Panc1 (cell line): ENCODE results near the gene CFHR3. TPM values are rescaled to one million over a fixed set of nuclear protein-coding genes. Genes with fewer than 3 reads are reported as not detected.

Source experiments
- ATAC-seq: fragments of 200-7000 bp; cut with Tn5 transposase; 2 replicates; pipeline ENCODE4 v1.9.1; 2020; ENCODE audit warnings: mild to moderate bottlenecking, moderate library complexity
- Bru-seq: library from RNA; stranded (reverse); fragments of 400-500 nt; gene quantifications from one replicate; lab custom pipeline; 2021; lab: Mats Ljungman, UMichigan
- BruChase-seq, 2 experiments: library from RNA; stranded (reverse); fragments of 400-500 nt; gene quantifications; one replicate each; lab custom pipeline; 2021; lab: Mats Ljungman, UMichigan
- BruUV-seq: library from RNA; stranded (reverse); fragments of 400-500 nt; replicated peaks from 2 replicates; lab custom pipeline; 2021; lab: Mats Ljungman, UMichigan
- CTCF ChIA-PET: fragments of 300-600 bp; sonication (Branson Sonifier 250); formaldehyde crosslinking; loops from one replicate; lab custom pipeline; 2022; ENCODE audit warnings: antibody characterized with exemption; lab: Charles Lee
- POLR2A ChIA-PET: fragments of 300-600 bp; sonication (Branson Sonifier 250); formaldehyde crosslinking; loops from one replicate; lab custom pipeline; 2022; ENCODE audit warnings: antibody characterized with exemption; lab: Charles Lee
- DNase-seq: peaks from one replicate; pipeline ENCODE4 v3.0.0-alpha.2; 2010; ENCODE audit warnings: low read depth, low spot score
- H3K27ac ChIP-seq: 2 replicates; pipeline ENCODE4 v1.5.1; 2011; ENCODE audit warnings: mild to moderate bottlenecking, low read length, inconsistent platforms
- H3K27me3 ChIP-seq: fragments of 200-500 bp; sonication (Bioruptor generic); 2 replicates; pipeline ENCODE4 v1.6.0; 2014; ENCODE audit warnings: low read length, inconsistent platforms; ENCODE audit not compliant: control insufficient read depth, insufficient read depth
- H3K36me3 ChIP-seq: fragments of 200-500 bp; sonication (Bioruptor generic); 2 replicates; pipeline ENCODE4 v1.5.1; 2014; ENCODE audit warnings: inconsistent platforms, mild to moderate bottlenecking, low read length, moderate library complexity; ENCODE audit not compliant: control insufficient read depth, insufficient read depth
- H3K4me1 ChIP-seq: 2 replicates; pipeline ENCODE4 v1.5.1; 2011; ENCODE audit warnings: inconsistent platforms, mild to moderate bottlenecking, low read length, moderate library complexity; ENCODE audit not compliant: control insufficient read depth, insufficient read depth
- H3K4me3 ChIP-seq, 2 experiments: 2 replicates each; pipeline ENCODE4 v1.5.1; 2011 to 2012; ENCODE audit warnings: low read depth in 2 of 2, low read length in 2 of 2, mild to moderate bottlenecking in 2 of 2, inconsistent platforms in 1 of 2, moderate library complexity in 1 of 2
- H3K9me3 ChIP-seq: fragments of 200-500 bp; sonication (Bioruptor generic); 2 replicates; pipeline ENCODE4 v1.5.1; 2014; ENCODE audit warnings: low read depth, mild to moderate bottlenecking, inconsistent platforms, low read length, moderate library complexity; ENCODE audit not compliant: control insufficient read depth, insufficient read depth
- POLR2AphosphoS5 ChIP-seq: IDR thresholded peaks from 2 replicates; pipeline ENCODE4 v1.6.1; 2012; ENCODE audit warnings: mild to moderate bottlenecking, low read depth, low read length, moderate library complexity
- SIN3A ChIP-seq: IDR thresholded peaks from 2 replicates; pipeline ENCODE4 v1.6.1; 2012; ENCODE audit warnings: low read depth, mild to moderate bottlenecking, low read length, moderate library complexity, borderline replicate concordance; ENCODE audit not compliant: insufficient read depth
- TCF7L2 ChIP-seq: IDR thresholded peaks from 2 replicates; pipeline ENCODE4 v1.6.1; 2011; ENCODE audit warnings: mild to moderate bottlenecking, low read depth, low read length, inconsistent platforms
- in situ Hi-C: cut with HindIII; loops from 2 replicates; pipeline ENCODE4 v1.10.0; 2016; ENCODE audit warnings: low sequenced_read_pairs, low pct_unique_long_range_greater_than_20kb
- intact Hi-C: fragments of 100-400 bp; cut with micrococcal nuclease; formaldehyde crosslinking; loops from one replicate; pipeline ENCODE4 v1.10.0; 2022; ENCODE audit not compliant: unreplicated experiment
- long read RNA-seq: library from polyadenylated mRNA; unstranded; transcript quantifications from one replicate; pipeline ENCODE4 v2.0.0, GENCODE V29; 2021; ENCODE audit not compliant: unreplicated experiment
- polyA plus RNA-seq: library from polyadenylated mRNA; unstranded; fragments of >200 nt; gene quantifications from one replicate; pipeline ENCODE4 v1.2.1, GENCODE V29; 2012; ENCODE audit warnings: missing spikeins; ENCODE audit not compliant: insufficient read length
- total RNA-seq: library from RNA; stranded (reverse); gene quantifications from one replicate; pipeline ENCODE4 v1.2.1, GENCODE V29; 2021; ENCODE audit not compliant: unreplicated experiment
- TF ChIP-seq, protein P1 (sequence below): fragments of 450-650 bp; IDR thresholded peaks from 2 replicates; pipeline ENCODE4 v1.5.1; 2017; ENCODE audit warnings: mild to moderate bottlenecking
- TF ChIP-seq, protein P2 (sequence below), 2 experiments: IDR thresholded peaks; 2 replicates each; pipeline ENCODE4 v1.6.1; 2011 to 2012; ENCODE audit warnings: low read depth in 2 of 2, control low read depth in 1 of 2, low read length in 1 of 2, mild to moderate bottlenecking in 1 of 2, moderate library complexity in 1 of 2; ENCODE audit not compliant: insufficient read depth in 1 of 2

Gene CFHR3
- total RNA-seq (not detected), Bru-seq, nascent RNA (percentile 8 among the genes with signal in this experiment), BruChase-seq, experiment 1, labeled RNA remaining after a 2-hour chase (percentile 5 among the genes with signal in this experiment), BruChase-seq, experiment 2, labeled RNA remaining after a 6-hour chase (percentile 5 among the genes with signal in this experiment)
- not detected for polyA plus RNA-seq
- long read RNA-seq, result 0 reads

DNA sequence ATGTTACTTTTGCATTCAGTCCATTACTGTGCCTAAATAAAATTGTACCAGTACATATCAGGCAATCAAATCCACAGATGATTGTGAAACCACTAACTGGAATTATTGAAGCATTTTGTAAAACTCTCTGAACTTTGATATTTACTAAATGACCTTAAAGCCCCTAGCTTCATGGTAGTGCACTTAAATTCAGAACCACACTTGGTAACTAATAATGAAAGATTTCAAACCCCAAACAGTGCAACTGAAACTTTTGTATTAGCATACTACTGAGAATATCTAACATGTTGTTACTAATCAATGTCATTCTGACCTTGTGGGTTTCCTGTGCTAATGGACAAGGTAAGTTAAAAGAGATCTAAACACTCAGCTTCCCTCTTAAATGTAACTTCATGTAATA lies at the start of gene CFHR3:
TSS of gene CFHR3 (plus strand) at position 238 of the 400 bp plus-strand sequence. CDS start at position 285, 47 bp downstream.
- intact Hi-C loops, result no loop called here
- no peak within 1 kb of the TSS for H3K27ac ChIP-seq
- no peak for ATAC-seq
- H3K36me3 ChIP-seq, result no peaks in the 10 kb centered on the region
- TF ChIP-seq POLR2AphosphoS5 (no peak), TCF7L2 (no peak), SIN3A (no peak)
- TF ChIP-seq, protein P1, sequence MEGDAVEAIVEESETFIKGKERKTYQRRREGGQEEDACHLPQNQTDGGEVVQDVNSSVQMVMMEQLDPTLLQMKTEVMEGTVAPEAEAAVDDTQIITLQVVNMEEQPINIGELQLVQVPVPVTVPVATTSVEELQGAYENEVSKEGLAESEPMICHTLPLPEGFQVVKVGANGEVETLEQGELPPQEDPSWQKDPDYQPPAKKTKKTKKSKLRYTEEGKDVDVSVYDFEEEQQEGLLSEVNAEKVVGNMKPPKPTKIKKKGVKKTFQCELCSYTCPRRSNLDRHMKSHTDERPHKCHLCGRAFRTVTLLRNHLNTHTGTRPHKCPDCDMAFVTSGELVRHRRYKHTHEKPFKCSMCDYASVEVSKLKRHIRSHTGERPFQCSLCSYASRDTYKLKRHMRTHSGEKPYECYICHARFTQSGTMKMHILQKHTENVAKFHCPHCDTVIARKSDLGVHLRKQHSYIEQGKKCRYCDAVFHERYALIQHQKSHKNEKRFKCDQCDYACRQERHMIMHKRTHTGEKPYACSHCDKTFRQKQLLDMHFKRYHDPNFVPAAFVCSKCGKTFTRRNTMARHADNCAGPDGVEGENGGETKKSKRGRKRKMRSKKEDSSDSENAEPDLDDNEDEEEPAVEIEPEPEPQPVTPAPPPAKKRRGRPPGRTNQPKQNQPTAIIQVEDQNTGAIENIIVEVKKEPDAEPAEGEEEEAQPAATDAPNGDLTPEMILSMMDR, result no peak
- TF ChIP-seq, protein P2, sequence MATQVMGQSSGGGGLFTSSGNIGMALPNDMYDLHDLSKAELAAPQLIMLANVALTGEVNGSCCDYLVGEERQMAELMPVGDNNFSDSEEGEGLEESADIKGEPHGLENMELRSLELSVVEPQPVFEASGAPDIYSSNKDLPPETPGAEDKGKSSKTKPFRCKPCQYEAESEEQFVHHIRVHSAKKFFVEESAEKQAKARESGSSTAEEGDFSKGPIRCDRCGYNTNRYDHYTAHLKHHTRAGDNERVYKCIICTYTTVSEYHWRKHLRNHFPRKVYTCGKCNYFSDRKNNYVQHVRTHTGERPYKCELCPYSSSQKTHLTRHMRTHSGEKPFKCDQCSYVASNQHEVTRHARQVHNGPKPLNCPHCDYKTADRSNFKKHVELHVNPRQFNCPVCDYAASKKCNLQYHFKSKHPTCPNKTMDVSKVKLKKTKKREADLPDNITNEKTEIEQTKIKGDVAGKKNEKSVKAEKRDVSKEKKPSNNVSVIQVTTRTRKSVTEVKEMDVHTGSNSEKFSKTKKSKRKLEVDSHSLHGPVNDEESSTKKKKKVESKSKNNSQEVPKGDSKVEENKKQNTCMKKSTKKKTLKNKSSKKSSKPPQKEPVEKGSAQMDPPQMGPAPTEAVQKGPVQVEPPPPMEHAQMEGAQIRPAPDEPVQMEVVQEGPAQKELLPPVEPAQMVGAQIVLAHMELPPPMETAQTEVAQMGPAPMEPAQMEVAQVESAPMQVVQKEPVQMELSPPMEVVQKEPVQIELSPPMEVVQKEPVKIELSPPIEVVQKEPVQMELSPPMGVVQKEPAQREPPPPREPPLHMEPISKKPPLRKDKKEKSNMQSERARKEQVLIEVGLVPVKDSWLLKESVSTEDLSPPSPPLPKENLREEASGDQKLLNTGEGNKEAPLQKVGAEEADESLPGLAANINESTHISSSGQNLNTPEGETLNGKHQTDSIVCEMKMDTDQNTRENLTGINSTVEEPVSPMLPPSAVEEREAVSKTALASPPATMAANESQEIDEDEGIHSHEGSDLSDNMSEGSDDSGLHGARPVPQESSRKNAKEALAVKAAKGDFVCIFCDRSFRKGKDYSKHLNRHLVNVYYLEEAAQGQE (IDR thresholded peaks at IDR 0.05; ENCODE audit: insufficient read depth in 1 of 2, low read depth in 2 of 2, low read length in 1 of 2), result no peak
- no peak within 1 kb of the TSS for H3K4me3 ChIP-seq
- ChIA-PET CTCF (no interaction called here), POLR2A (no interaction called here)
- no peaks in the 10 kb centered on the region for H3K27me3 ChIP-seq
- no peaks in the 10 kb centered on the region for H3K4me1 ChIP-seq
- H3K9me3 ChIP-seq, result no peaks in the 10 kb centered on the region
- DNase-seq, result no peak
- in situ Hi-C loops, result no loop called here
- no TSS peak for BruUV-seq

DNA sequence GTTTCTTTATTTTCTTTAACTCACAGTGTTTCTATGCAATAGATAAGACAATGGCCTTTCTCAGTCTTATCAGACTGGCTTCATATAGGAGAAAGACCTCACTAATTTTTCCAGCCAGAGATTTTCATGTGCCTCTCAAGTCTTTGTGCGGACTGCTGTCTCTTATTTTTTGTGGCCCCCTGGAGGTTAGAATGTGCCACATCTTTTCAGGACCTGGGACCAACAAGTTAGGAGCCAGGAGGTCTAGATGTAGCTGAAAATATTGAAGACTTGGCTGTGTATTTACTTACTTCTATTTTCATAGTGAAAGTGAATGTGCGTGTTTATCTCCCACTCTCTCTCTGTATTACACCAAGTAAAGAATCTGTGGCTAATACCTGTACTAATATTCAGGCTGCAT lies 42.1 kb upstream of the CFHR3 start:
- CTCF ChIA-PET, result no interaction called here

More for the DNA sequence above, 42.1 kb upstream of the CFHR3 start:
- Histone ChIP-seq H3K36me3 (no peaks in the 10 kb centered on the region), H3K4me1 (no peaks in the 10 kb centered on the region), H3K9me3 (peaks cover 2% of the 10 kb centered on the region; the same call in 1 of the 2 replicates), H3K27me3 (no peaks in the 10 kb centered on the region), H3K4me3 (no peak overlapping the region), H3K27ac (no peak overlapping the region)
- in situ Hi-C loops, result no loop called here
- TF ChIP-seq POLR2AphosphoS5, result no peak
- TF ChIP-seq, protein P2 (IDR thresholded peaks at IDR 0.05; ENCODE audit: insufficient read depth in 1 of 2, low read depth in 2 of 2, low read length in 1 of 2), result no peak
- TF ChIP-seq, protein P1, result no peak
- BruUV-seq, result no TSS peak
- no peak for ATAC-seq
- POLR2A ChIA-PET, result no interaction called here
- intact Hi-C loops, result no loop called here
- no peak for DNase-seq
